A549 treated with AZD9567 at 1 μM for 4 hours (cell line): ENCODE measurements around the gene PDCD10. TPM values are rescaled to one million over a fixed set of nuclear protein-coding genes. Genes with fewer than 3 reads are reported as not detected.

Experiments used
- total RNA-seq: library from RNA; stranded (reverse); fragments of 200-300 nt; extraction: Qiagen RNA extraction; gene quantifications from 5 replicates; pipeline ENCODE4 v1.2.3, GENCODE V29; 2022; ENCODE audit not compliant: insufficient read depth

PDCD10 gene
- 48.8 to 67.7 TPM (median 57.0 TPM) in 5 replicates for total RNA-seq

DNA sequence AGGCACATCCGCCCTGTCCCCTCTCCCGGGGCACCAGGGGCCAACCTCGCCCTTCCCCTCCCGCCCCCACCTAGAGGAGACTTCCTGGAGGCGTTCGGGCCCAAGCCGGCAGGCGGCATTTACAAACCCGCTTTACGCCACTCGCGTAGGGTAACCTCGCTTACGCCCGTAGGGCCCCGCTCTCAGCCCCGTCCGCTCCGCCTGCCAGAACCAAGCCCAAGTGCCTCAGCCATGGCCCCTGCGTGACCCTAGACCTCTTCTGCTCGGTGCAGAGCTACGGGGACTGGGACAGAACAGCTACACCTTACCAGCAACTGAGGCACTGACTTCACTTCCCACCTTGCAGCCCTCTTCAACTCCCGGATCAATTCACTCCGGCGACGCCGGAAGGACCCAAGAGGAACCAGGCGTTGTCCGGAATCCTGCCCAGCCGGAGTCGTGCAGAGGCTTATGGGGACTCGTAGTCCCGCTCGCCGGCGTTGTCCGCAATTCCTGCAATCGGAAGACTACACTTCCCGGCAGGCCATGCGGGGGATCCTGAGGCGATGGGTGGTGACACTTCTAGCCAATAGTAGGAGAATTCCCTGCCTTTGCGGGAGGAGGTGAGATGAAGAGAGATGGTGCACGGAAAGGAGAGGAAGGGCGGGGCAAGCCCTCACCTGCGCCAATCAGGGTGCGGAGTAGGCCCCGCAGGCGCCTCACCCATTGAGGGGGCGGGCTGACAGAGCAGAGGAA, at the start of gene PDCD10:
Gene PDCD10, minus strand, starts transcription at position 395 of the 735 bp plus-strand sequence. CDS start 14,735 bp downstream, outside the sequence.

DNA sequence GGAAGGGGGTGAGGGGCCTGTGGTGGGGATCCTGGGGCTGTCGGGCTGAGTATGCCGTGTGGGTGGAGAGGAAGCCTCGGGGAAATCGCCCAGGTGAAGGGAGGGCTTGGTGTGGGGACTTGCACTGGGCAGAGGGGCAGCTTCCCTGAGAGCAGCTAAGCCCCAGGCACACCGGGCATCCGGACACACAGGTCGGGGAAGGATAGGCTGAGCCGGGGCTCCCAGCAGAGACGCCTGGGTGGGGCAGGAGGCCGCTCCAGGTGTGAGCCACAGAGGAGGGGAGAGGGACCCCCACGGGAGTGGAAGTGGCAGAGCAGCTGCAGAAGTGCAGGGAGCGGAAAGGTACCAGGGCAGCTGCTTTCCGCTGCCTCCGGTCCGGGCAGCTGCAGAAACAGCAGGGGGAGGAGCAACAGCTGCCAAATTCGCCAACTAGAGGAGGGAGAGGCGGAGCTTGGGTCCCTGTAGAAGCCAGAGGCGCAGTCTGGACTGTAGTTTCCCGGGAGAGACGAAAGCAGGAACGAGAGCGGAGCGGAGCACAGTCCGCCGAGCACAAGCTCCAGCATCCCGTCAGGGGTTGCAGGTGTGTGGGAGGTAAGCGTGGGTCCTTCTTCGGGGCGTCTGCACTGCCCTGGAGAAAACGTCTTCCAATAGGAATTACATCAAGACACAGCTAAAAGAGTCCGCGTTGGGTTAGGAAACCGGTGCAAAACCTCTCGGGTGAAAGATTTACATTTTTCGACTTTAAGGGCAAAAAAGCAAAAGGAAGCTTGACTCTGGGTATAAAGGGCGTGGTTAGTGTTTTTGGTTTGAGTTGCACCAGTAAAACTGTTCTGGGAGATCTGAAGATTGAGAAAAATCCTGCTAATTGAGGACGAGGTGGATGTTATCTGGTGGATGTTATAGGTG, 794 bp upstream of the PDCD10 start, which contains the start of gene SERPINI1:
Gene SERPINI1, plus strand, starts transcription at position 489 of the 906 bp plus-strand sequence. CDS start 53,408 bp downstream, outside the sequence.

GRCh38 chr3:167653760-167654159, 80.9 kb downstream of the PDCD10 start, which contains the start of gene WDR49:
WDR49 (minus strand) TSS chr3:167653942; CDS start chr3:167653425, 517 bp downstream.

Other genes starting within 250 kb of the PDCD10 start
- not detected in 5 replicates for gene WDR49, start 81.0 kb downstream of the PDCD10 start, total RNA-seq
- gene SERPINI1, start 829 bp upstream of the PDCD10 start, total RNA-seq: 2.3 to 3.1 TPM (median 3.0 TPM) in 5 replicates